GM12891 (cell line): ENCODE measurements around the gene XKR8.

Experiments
- POLR2A ChIP-seq: IDR thresholded peaks from 2 replicates; pipeline ENCODE4 v1.6.1; 2011; ENCODE audit warnings: low read depth, low read length, control low read depth
- POLR2AphosphoS5 ChIP-seq: IDR thresholded peaks from 2 replicates; pipeline ENCODE4 v1.6.1; 2011; ENCODE audit warnings: low read depth, low read length, control low read depth
- POU2F2 ChIP-seq: IDR thresholded peaks from 2 replicates; pipeline ENCODE4 v1.6.1; 2011; ENCODE audit warnings: low read depth, mild to moderate bottlenecking, control low read depth, low read length, moderate library complexity
- SPI1 ChIP-seq: IDR thresholded peaks from 2 replicates; pipeline ENCODE4 v1.6.1; 2011; ENCODE audit warnings: low read depth, low read length, control low read depth
- TAF1 ChIP-seq: IDR thresholded peaks from 2 replicates; pipeline ENCODE4 v1.6.1; 2011; ENCODE audit warnings: low read depth, low read length, control low read depth

- TF ChIP-seq POLR2AphosphoS5 (no peak), POLR2A (no peak), TAF1 (no peak), SPI1 (no peak), POU2F2 (no peak)
Measured at GRCh38 chr1:27973771-27974416, 14.1 kb downstream of the XKR8 start.
